Gastrocnemius medialis (tissue), 4 donors: ENCODE results near the gene ZBTB44. TPM values are rescaled to one million over a fixed set of nuclear protein-coding genes. Genes with fewer than 3 reads are reported as not detected.

Source experiments
- ATAC-seq, 2 donors: fragments of 150-250 bp; one replicate each; pipeline ENCODE4 v1.9.1; 2016
- DNase-seq, 2 donors: peaks; one replicate each; pipeline ENCODE4 v3.0.0-alpha.2; 2019
- H3K27ac ChIP-seq, 4 donors: fragments of 200-600 bp; sonication (generic); 1 replicate in 1 of 4; 2 replicates in 3 of 4; pipeline ENCODE4 v1.5.1; 2016 to 2018; ENCODE audit warnings: mild to moderate bottlenecking in 2 of 4, moderate library complexity in 1 of 4
- H3K27me3 ChIP-seq, 3 donors: fragments of 200-600 bp; sonication (generic) in 2 of 3; 1 replicate in 1 of 3; 2 replicates in 2 of 3; pipeline versions ENCODE4 v1.5.1 to v1.6.0; 2016 to 2019; ENCODE audit warnings: mild to moderate bottlenecking in 1 of 3, moderate library complexity in 1 of 3
- H3K36me3 ChIP-seq, 2 donors: fragments of 200-600 bp; sonication (generic) in 1 of 2; one replicate each; pipeline ENCODE4 v1.5.1; 2017 to 2018
- H3K4me1 ChIP-seq, 2 donors: fragments of 200-600 bp; sonication (generic) in 1 of 2; one replicate each; pipeline ENCODE4 v1.5.1; 2016 to 2017; ENCODE audit warnings: mild to moderate bottlenecking in 2 of 2
- H3K4me3 ChIP-seq, 4 donors: fragments of 200-600 bp; sonication (generic) in 3 of 4; 1 replicate in 1 of 4; 2 replicates in 3 of 4; pipeline ENCODE4 v1.5.1; 2016 to 2019; ENCODE audit warnings: mild to moderate bottlenecking in 2 of 4
- H3K9me3 ChIP-seq, 3 donors: fragments of 200-600 bp; sonication (generic) in 2 of 3; 1 replicate in 1 of 3; 2 replicates in 2 of 3; pipeline ENCODE4 v1.5.1; 2016 to 2019
- POLR2A ChIP-seq, 2 donors: fragments of 450-650 bp; IDR thresholded peaks; one replicate each; pipeline ENCODE4 v1.6.1; 2017; ENCODE audit warnings: antibody characterized with exemption in 2 of 2, mild to moderate bottlenecking in 2 of 2, moderate library complexity in 2 of 2
- in situ Hi-C, 4 donors: fragments of 200-750 bp; cut with MboI; loops; one replicate each; pipeline versions ENCODE4 v1.15.0 to v1.8.0; 2017; ENCODE audit warnings: low sequenced_read_pairs in 4 of 4
- intact Hi-C: fragments of 100-400 bp; cut with DNase I; formaldehyde crosslinking; loops from one replicate; pipeline ENCODE4 v1.15.1; 2023; ENCODE audit warnings: low total_unique reads
- total RNA-seq, 4 donors: library from RNA; depleted of rRNA; stranded (reverse); fragments of >200 nt; gene quantifications; one replicate each; pipeline versions ENCODE4 v1.1.0 to v1.2.3, GENCODE V29; 2016
- TF ChIP-seq, protein P1 (sequence below), 5 experiments: fragments of 450-650 bp in 3 of 5; fragments of 200-600 bp in 2 of 5; sonication (generic) in 2 of 5; IDR thresholded peaks in 4 of 5; conservative IDR thresholded peaks in 1 of 5; 1 replicate in 4 of 5; 2 replicates in 1 of 5; pipeline ENCODE4 v1.5.1; 2016 to 2019; ENCODE audit warnings: antibody characterized with exemption in 5 of 5, mild to moderate bottlenecking in 3 of 5, moderate library complexity in 3 of 5

The ZBTB44 gene
- total RNA-seq, 4 donors from 2014 or later = 57.4 to 108 (median 68.8) TPM

DNA sequence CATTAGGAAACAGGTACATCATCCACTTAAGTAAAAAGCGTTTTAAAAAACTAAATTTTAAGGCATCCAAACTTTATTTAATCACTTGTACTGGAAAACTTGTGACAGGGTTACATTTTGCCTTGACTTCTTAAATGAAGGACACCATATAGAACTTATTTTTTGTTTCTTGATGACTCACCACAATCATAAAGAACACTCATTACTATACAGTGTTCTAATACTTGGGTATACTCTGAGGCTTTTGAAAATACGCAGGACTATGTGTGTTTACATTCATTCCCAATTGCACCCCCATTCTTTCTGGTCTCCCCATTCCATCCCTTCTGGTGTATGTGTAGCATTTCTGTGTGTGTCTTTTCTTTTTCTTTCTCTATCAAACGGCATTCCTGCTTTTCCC, 69.9 kb downstream of the ZBTB44 start:
- H3K9me3 ChIP-seq = no peaks in the 10 kb centered on the region
- H3K36me3 ChIP-seq = no peaks in the 10 kb centered on the region
- TF ChIP-seq, protein P1, sequence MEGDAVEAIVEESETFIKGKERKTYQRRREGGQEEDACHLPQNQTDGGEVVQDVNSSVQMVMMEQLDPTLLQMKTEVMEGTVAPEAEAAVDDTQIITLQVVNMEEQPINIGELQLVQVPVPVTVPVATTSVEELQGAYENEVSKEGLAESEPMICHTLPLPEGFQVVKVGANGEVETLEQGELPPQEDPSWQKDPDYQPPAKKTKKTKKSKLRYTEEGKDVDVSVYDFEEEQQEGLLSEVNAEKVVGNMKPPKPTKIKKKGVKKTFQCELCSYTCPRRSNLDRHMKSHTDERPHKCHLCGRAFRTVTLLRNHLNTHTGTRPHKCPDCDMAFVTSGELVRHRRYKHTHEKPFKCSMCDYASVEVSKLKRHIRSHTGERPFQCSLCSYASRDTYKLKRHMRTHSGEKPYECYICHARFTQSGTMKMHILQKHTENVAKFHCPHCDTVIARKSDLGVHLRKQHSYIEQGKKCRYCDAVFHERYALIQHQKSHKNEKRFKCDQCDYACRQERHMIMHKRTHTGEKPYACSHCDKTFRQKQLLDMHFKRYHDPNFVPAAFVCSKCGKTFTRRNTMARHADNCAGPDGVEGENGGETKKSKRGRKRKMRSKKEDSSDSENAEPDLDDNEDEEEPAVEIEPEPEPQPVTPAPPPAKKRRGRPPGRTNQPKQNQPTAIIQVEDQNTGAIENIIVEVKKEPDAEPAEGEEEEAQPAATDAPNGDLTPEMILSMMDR (IDR thresholded peaks at IDR 0.05 in 4 of 5, conservative IDR thresholded peaks at IDR 0.05 in 1 of 5) = no peak
- no peak for TF ChIP-seq POLR2A (IDR thresholded peaks at IDR 0.05)
- in situ Hi-C loops (no loop called here), intact Hi-C loops (no loop called here)
- H3K4me3 ChIP-seq = no peak overlapping the region
- peaks cover 7 to 12% of the 10 kb centered on the region in 2 donors for H3K4me1 ChIP-seq
- no peak for ATAC-seq
- H3K27me3 ChIP-seq = no peaks in the 10 kb centered on the region
- H3K27ac ChIP-seq = no peak overlapping the region
- no peak for DNase-seq

DNA sequence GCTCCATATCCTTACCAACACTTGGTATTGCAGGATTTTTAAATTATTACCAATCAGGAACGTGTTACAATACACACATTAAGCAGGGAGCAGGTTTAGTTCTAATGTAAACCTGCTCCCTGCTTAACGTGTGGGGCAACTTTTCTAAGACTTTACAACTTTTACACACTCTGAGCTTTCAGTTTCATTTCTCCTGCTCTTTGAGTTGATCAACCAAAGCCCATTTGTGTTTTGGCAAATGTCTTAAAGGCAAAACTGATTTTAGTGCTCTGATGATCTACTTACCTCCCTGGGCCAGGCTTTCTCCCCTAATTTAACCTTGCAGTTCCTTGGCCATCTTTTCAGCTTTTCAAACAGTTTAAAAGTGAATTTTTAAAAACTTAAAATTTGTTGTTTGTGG, 70.9 kb downstream of the ZBTB44 start:
- H3K27ac ChIP-seq = no peak overlapping the region
- intact Hi-C loops = no loop called here
- no peaks in the 10 kb centered on the region for H3K27me3 ChIP-seq
- no peak for TF ChIP-seq POLR2A (IDR thresholded peaks at IDR 0.05)
- TF ChIP-seq, protein P1 (IDR thresholded peaks at IDR 0.05 in 4 of 5, conservative IDR thresholded peaks at IDR 0.05 in 1 of 5) = no peak
- DNase-seq (no peak), ATAC-seq (no peak)
- H3K9me3 ChIP-seq = no peaks in the 10 kb centered on the region
- H3K4me1 ChIP-seq = peaks cover 7 to 12% of the 10 kb centered on the region in 2 donors
- peaks cover 0 to 9% of the 10 kb centered on the region in 2 donors for H3K36me3 ChIP-seq
- in situ Hi-C loops = no loop called here
- H3K4me3 ChIP-seq = no peak overlapping the region

DNA sequence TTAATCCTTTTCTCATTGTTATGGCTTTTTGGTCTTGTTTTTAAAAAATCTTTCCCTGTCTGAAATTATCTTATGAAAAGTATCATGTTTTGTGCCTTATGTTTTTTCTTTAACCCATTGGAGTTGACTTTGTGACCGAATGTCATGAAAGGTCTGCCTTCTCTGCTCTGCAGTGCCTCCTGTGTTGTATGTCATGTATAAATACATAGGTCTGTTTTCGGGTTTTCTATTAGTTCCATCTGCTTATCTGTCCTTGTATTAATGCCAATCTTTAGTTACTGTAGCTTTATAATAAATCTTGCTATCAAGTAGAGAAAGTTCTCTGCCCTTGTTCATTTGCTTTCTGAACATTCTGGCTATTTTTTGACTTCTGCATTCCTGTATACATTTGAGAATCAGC, 73.0 kb downstream of the ZBTB44 start:
- no peaks in the 10 kb centered on the region for H3K27me3 ChIP-seq
- intact Hi-C loops (no loop called here), in situ Hi-C loops (no loop called here)
- no peak overlapping the region for H3K27ac ChIP-seq
- ATAC-seq = no peak
- no peak overlapping the region for H3K4me3 ChIP-seq
- H3K36me3 ChIP-seq = peaks cover 0 to 25% of the 10 kb centered on the region in 2 donors
- H3K4me1 ChIP-seq = peaks cover 0 to under 1% of the 10 kb centered on the region in 2 donors
- H3K9me3 ChIP-seq = no peaks in the 10 kb centered on the region
- no peak for DNase-seq
- TF ChIP-seq, protein P1 (IDR thresholded peaks at IDR 0.05 in 4 of 5, conservative IDR thresholded peaks at IDR 0.05 in 1 of 5) = no peak
- TF ChIP-seq POLR2A (IDR thresholded peaks at IDR 0.05) = no peak

DNA sequence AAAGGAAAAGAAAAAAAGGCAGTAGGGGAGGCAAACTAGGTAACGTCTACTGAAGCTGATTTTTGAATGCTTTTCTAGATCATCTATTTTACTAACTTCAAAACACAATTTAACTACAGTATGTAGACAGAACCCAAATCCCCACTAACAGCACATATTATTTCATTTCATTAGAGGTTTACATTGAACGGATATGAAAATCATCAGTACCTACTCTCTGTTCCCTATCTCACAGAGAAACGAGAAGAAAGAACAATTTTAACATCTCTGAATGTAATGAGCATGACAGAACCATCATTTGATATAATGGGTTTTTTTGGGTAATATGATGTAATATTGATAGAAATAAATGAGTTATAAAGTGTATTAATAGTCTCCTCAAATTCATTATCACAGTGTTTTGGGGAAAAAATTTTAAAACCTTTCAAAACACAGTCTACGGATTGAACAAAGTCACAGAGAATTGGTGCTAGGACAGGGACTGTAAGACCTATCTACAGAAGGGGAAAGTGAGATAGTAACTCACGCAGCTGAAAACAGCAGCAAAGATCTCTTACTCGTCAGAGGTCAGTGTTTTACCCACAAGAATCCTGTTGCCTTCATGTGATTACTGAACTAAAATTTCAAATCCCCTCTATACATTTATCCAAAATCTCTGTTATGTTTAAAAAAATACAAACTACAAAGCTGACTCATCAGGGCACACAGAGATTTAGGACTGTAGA, 77.3 kb downstream of the ZBTB44 start:
- in situ Hi-C loops (no loop called here), intact Hi-C loops (no loop called here)
- Histone ChIP-seq H3K36me3 (peaks cover 0 to 48% of the 10 kb centered on the region in 2 donors), H3K4me1 (no peaks in the 10 kb centered on the region), H3K9me3 (no peaks in the 10 kb centered on the region), H3K27me3 (no peaks in the 10 kb centered on the region), H3K4me3 (no peak overlapping the region), H3K27ac (no peak overlapping the region)
- ATAC-seq (no peak), DNase-seq (no peak)
- TF ChIP-seq, protein P1 (IDR thresholded peaks at IDR 0.05 in 4 of 5, conservative IDR thresholded peaks at IDR 0.05 in 1 of 5) = no peak
- TF ChIP-seq POLR2A (IDR thresholded peaks at IDR 0.05) = no peak
